Fibroblast of mammary gland (primary cell): ENCODE results near the gene OPCML.
A peak's percentile ranks its signal among the peaks of the same experiment; 100 is the strongest.

Experiments used
- DNase-seq: peaks from one replicate; pipeline ENCODE4 v3.0.0-alpha.2; 2010; ENCODE audit warnings: low read depth
- H3K4me3 ChIP-seq: 2 replicates; pipeline ENCODE4 v1.5.1; 2011; ENCODE audit warnings: low read depth, mild to moderate bottlenecking, low read length, moderate library complexity; ENCODE audit not compliant: control insufficient read depth
- CTCF ChIP-seq: conservative IDR thresholded peaks from 2 replicates; pipeline ENCODE4 v1.5.1; 2011; ENCODE audit warnings: low read depth, low read length, inconsistent platforms; ENCODE audit not compliant: control insufficient read depth, insufficient read depth

OPCML gene

GRCh38 chr11:133104009-133104744, 428.1 kb downstream of the OPCML start:
- no peak overlapping the region for H3K4me3 ChIP-seq
- TF ChIP-seq CTCF: no peak
- DNase-seq: no peak

GRCh38 chr11:133096981-133097380, 435.3 kb downstream of the OPCML start:
- H3K4me3 ChIP-seq: no peak overlapping the region
- no peak for DNase-seq
- no peak for TF ChIP-seq CTCF

GRCh38 chr11:133086518-133086917, 445.8 kb downstream of the OPCML start:
- no peak for DNase-seq
- H3K4me3 ChIP-seq: no peak overlapping the region
- TF ChIP-seq CTCF: no peak

DNA sequence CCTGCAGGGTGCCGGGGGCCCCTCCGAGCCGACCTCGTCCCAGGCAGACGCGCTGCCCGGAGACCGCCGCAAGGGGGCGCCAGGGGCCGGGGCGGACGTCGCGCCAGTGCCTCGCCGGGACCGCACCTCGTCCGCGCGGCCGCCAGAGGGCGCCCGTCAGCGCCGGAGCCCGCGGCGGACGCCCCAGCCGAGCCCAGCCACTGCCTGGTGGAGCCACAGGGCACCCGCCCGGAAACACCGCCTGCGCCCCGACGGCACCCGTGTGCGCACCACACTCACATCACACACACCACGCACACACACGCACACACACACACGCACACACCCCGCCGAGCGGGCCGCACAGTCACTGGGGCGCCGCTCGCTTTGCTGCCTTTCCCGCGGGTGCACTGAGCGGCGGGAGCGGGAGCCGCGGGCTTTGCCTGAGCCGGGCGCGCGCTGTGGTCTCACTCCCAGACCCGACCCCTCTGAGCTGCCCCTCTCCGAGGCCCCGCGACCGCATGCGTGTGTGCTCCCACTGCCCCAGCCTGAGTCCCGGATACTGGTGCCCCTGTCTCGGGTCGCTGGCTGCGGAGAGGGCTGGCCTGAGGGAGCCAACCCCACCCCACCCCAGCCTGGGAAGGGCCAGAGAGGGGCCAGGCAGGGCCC, 449.3 kb downstream of the OPCML start:
- TF ChIP-seq CTCF: no peak
- H3K4me3 ChIP-seq: no peak overlapping the region
- peak; percentile 21 for DNase-seq

GRCh38 chr11:133082453-133082781, 449.9 kb downstream of the OPCML start:
- H3K4me3 ChIP-seq: no peak overlapping the region
- no peak for DNase-seq
- no peak for TF ChIP-seq CTCF

GRCh38 chr11:133081730-133082452, 450.4 kb downstream of the OPCML start:
- H3K4me3 ChIP-seq: no peak overlapping the region
- DNase-seq: no peak
- no peak for TF ChIP-seq CTCF
